ENCODE measurements around the gene FOXK1. TPM values are rescaled to one million over a fixed set of nuclear protein-coding genes. Genes with fewer than 3 reads are reported as not detected.

The FOXK1 gene
- total RNA-seq, 2 donors from 2014 or later, result 34.3 to 62.4 TPM

DNA sequence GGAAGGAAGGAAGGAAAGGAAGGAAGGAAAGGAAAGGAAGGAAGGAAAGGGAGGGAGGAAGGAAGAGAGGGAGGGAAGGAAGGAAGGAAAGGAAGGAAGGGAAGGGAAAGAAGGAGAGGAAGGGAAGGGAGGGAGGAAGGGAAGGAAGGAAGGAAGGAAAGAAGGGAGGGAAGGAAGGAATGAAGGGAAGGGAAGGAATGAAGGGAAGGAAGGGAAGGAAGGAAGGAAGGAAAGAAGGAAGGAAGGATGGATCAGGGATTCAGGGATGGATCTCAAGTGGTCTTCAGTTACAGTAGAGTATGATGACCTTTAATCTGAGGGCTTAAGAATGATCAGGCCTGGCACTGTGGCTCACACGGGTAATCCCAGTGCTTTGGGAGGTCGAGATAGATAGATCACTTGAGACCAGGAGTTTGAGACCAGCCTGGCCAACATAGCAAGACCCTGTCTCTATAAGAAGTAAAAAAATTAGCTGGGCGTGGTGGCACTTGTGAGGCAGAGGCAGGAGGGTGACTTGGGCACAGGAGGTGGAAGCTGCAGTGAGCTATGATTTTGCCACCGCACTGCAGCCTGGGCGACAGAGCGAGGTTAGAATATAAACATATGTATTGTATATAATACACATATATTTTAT lies 760 bp upstream of the FOXK1 start:
- ATAC-seq (ENCODE audit: insufficient number of reproducible peaks, low FRiP score, low read depth), result no peak
- Histone ChIP-seq H3K36me3 (no peaks in the 10 kb centered on the region), H3K27me3 (replicated peaks; ENCODE audit: insufficient read depth) (no peaks in the 10 kb centered on the region), H3K4me3 (peak overlapping the region; percentile 75), H3K4me1 (ENCODE audit: control insufficient read depth in 1 of 2, low read depth in 2 of 2) (peaks cover 11 to 27% of the 10 kb centered on the region in 2 donors), H3K9me3 (no peaks in the 10 kb centered on the region), H3K27ac (peak overlapping the region; percentile 65 to 68)
- TF ChIP-seq, protein P1, sequence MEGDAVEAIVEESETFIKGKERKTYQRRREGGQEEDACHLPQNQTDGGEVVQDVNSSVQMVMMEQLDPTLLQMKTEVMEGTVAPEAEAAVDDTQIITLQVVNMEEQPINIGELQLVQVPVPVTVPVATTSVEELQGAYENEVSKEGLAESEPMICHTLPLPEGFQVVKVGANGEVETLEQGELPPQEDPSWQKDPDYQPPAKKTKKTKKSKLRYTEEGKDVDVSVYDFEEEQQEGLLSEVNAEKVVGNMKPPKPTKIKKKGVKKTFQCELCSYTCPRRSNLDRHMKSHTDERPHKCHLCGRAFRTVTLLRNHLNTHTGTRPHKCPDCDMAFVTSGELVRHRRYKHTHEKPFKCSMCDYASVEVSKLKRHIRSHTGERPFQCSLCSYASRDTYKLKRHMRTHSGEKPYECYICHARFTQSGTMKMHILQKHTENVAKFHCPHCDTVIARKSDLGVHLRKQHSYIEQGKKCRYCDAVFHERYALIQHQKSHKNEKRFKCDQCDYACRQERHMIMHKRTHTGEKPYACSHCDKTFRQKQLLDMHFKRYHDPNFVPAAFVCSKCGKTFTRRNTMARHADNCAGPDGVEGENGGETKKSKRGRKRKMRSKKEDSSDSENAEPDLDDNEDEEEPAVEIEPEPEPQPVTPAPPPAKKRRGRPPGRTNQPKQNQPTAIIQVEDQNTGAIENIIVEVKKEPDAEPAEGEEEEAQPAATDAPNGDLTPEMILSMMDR (IDR thresholded peaks at IDR 0.05), result no peak
- no peak for DNase-seq (ENCODE audit: low spot score)

DNA sequence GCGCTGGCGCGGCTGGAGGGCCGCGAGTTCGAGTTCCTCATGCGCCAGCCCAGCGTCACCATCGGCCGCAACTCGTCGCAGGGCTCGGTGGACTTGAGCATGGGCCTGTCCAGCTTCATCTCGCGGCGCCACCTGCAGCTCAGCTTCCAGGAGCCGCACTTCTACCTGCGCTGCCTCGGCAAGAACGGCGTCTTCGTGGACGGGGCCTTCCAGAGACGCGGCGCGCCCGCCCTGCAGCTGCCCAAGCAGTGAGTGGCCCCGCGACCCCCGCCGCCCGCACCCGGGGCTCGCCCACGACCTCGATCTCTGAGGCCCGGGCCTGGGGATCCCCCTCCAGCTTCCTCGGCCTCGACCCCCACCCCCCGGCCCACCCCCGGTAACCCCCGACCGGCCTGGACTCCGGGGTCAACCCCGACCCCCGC lies 537 bp downstream of the FOXK1 start:
- ATAC-seq (ENCODE audit: insufficient number of reproducible peaks, low FRiP score, low read depth) (peak; percentile 4), DNase-seq (ENCODE audit: low spot score) (no peak)
- Histone ChIP-seq H3K36me3 (no peaks in the 10 kb centered on the region), H3K4me3 (peak overlapping the region; percentile 97), H3K27me3 (replicated peaks; ENCODE audit: insufficient read depth) (no peaks in the 10 kb centered on the region), H3K9me3 (no peaks in the 10 kb centered on the region), H3K27ac (peak overlapping the region; percentile 78 to 85), H3K4me1 (ENCODE audit: control insufficient read depth in 1 of 2, low read depth in 2 of 2) (peaks cover 11 to 31% of the 10 kb centered on the region in 2 donors)
- TF ChIP-seq, protein P1 (IDR thresholded peaks at IDR 0.05), result no peak

DNA sequence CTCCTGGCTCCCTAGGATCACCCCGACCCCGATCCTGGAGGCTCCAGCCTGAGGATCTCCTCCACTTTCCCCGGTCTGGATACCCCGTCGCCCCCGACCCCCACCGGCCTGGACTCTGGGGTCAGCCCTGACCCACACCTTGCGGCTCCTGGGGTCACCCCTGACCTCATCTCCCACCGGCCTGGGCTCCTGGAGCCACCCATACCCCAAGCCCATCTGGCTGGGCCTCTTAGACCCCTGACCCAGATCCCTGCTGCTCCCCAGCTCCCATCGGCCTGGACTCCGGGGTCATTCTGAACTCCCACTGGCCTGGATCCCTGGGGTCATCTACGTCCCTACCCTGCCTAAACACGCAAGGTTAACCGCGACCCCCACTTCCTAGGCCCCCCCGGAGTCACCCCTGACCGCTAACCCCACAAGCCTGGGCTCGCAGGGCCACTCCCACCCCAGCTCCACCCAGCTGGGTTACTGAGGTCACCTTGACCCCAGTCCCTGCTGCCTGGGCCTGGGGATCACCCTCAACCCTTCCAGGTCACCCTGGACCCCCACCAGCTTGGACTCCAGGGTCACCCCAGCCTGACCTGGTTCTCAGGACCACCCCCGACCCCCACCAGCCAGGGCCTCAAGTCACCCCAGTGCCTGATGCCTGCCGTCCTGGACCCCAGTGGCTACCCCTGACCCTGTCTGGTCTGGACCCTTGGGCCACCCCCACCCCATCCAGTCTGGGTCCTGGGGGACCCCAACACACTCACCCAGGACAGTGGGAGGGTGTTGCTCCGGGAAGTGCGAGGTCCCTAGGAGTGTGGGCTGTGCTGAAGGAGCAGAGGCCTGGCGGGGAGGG lies 1.2 kb downstream of the FOXK1 start:
- no peaks in the 10 kb centered on the region for H3K9me3 ChIP-seq
- H3K27me3 ChIP-seq (replicated peaks; ENCODE audit: insufficient read depth), result no peaks in the 10 kb centered on the region
- H3K4me3 ChIP-seq, result peak overlapping the region; percentile 97
- ATAC-seq (ENCODE audit: insufficient number of reproducible peaks, low FRiP score, low read depth) (no peak), DNase-seq (ENCODE audit: low spot score) (no peak)
- H3K36me3 ChIP-seq, result no peaks in the 10 kb centered on the region
- H3K4me1 ChIP-seq (ENCODE audit: control insufficient read depth in 1 of 2, low read depth in 2 of 2), result peaks cover 11 to 36% of the 10 kb centered on the region in 2 donors
- peak overlapping the region; percentile 78 to 85 for H3K27ac ChIP-seq
- TF ChIP-seq, protein P1 (IDR thresholded peaks at IDR 0.05), result no peak

DNA sequence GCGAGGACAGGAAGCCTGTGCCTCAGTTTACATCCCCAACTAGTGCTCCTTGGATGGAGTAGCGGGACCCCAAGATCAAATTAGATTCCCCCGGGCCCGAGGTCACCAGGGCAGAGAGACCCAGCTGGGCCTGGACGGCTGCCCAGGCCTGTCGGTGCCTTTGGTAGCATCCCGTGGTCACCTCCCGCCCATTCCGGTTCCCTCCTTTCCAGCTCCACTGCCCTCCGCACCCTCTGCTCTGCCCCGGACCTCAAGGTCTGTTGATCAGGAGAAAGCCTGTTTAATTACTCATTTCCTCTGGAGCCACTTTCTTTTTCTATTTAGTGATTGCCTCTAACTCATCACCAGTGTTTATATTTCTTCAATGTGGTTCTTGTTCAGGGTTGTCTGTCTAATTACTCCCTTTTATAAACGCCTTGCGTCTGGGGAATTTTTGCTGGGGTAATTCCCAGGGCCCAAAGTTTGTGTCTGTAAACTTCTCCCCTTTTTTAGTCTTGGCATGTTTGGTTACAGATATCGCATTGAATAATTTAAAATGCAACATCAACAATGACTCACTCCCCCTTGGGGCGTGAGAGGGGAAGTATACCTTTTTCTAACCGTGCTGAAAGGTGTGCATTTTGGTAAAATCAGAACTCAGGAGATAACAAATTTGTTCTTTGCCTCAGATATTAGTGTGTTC lies 1.9 kb downstream of the FOXK1 start:
- DNase-seq (ENCODE audit: low spot score), result no peak
- peaks cover 11 to 43% of the 10 kb centered on the region in 2 donors for H3K4me1 ChIP-seq (ENCODE audit: control insufficient read depth in 1 of 2, low read depth in 2 of 2)

More for the DNA sequence above, 1.9 kb downstream of the FOXK1 start:
- H3K36me3 ChIP-seq, result no peaks in the 10 kb centered on the region
- H3K27ac ChIP-seq, result peak overlapping the region; percentile 78 to 85
- no peaks in the 10 kb centered on the region for H3K9me3 ChIP-seq
- peak overlapping the region; percentile 97 for H3K4me3 ChIP-seq
- TF ChIP-seq, protein P1 (IDR thresholded peaks at IDR 0.05), result no peak
- no peaks in the 10 kb centered on the region for H3K27me3 ChIP-seq (replicated peaks; ENCODE audit: insufficient read depth)
- no peak for ATAC-seq (ENCODE audit: insufficient number of reproducible peaks, low FRiP score, low read depth)
